H1 (cell line): Measurements from ENCODE around the gene CSE1L. TPM values are rescaled to one million over a fixed set of nuclear protein-coding genes. Genes with fewer than 3 reads are reported as not detected.

ENCODE experiments used
- CHD7 ChIP-seq: fragments of 300-600 bp; sonication (generic); IDR thresholded peaks from 2 replicates; pipeline ENCODE4 v1.7.1; 2012; ENCODE audit warnings: low read length, moderate library complexity, mild to moderate bottlenecking, inconsistent platforms; ENCODE audit not compliant: insufficient replicate concordance
- JUN ChIP-seq: IDR thresholded peaks from 2 replicates; pipeline ENCODE4 v1.6.1; 2011; ENCODE audit warnings: low read depth, mild to moderate bottlenecking, improper control_type of control experiment, low read length
- SP2 ChIP-seq: IDR thresholded peaks from 2 replicates; pipeline ENCODE4 v1.6.1; 2012; ENCODE audit warnings: mild to moderate bottlenecking, low read length, inconsistent platforms
- SP4 ChIP-seq: IDR thresholded peaks from 2 replicates; pipeline ENCODE4 v1.6.1; 2012; ENCODE audit warnings: low read length, inconsistent platforms
- polyA plus RNA-seq, 7 experiments: library from polyadenylated mRNA; depleted of rRNA in 3 of 7; stranded (reverse) in 5 of 7; unstranded in 2 of 7; fragments of >200 nt in 5 of 7; fragments of 200-250 nt in 2 of 7; gene quantifications; 1 replicate in 5 of 7; 2 replicates in 1 of 7; 4 replicates in 1 of 7; pipeline versions ENCODE4 v1.2.1 to v1.2.3, GENCODE V29; 2011 to 2013; ENCODE audit warnings: missing spikeins in 2 of 7, mixed read lengths in 2 of 7
- total RNA-seq: library from RNA; stranded (reverse); fragmentation: NEBNext Ultra II Directional; extraction: Animal tissue kit (Norgen Biotek cat#: 25700); gene quantifications from 2 replicates; pipeline ENCODE4 v1.2.1, GENCODE V29; 2021

The CSE1L gene
- total and polyA plus RNA-seq, 2 of the 8 experiments (the other 6 are each of a cell fraction or from before 2014, with no cell fraction given), result 94.1 to 269 TPM

GRCh38 chr20:49138431-49138830, 92.3 kb downstream of the CSE1L start (continued):
- no peak for TF ChIP-seq CHD7
- TF ChIP-seq SP4, result no peak
- no peak for TF ChIP-seq JUN
- TF ChIP-seq SP2, result no peak
- TF ChIP-seq, all 59 proteins: peak for 0
